CD4-positive, alpha-beta T cell (primary cell): ENCODE results near the gene FOLR1. TPM values are rescaled to one million over a fixed set of nuclear protein-coding genes. Genes with fewer than 3 reads are reported as not detected.
"Not testable (repeated sequence)": the region's sequence is repeated elsewhere in the genome, so short reads cannot be mapped to it uniquely, and the experiment has no call there.

Experiments used
- ATAC-seq: fragments of 200-7000 bp; cut with Tn5 transposase; one replicate; pipeline ENCODE4 v1.10.0; 2022; ENCODE audit warnings: mild to moderate bottlenecking; ENCODE audit not compliant: poor library complexity
- CTCF ChIA-PET: fragments of 350-600 bp; sonication (Branson Sonifier 250); formaldehyde crosslinking; loops from one replicate; lab custom pipeline; 2021; ENCODE audit warnings: antibody characterized with exemption, inconsistent platforms; lab: Charles Lee
- POLR2A ChIA-PET: fragments of 350-600 bp; sonication (Branson Sonifier 250); formaldehyde crosslinking; loops from one replicate; lab custom pipeline; 2021; ENCODE audit warnings: antibody characterized with exemption, inconsistent platforms; lab: Charles Lee
- DNase-seq, 14 experiments: peaks; one replicate each; pipeline ENCODE4 v3.0.0-alpha.2; 2013 to 2020; ENCODE audit warnings: mixed read lengths in 2 of 14
- H3K27ac ChIP-seq, 2 donors: one replicate each; pipeline versions ENCODE4 v1.5.1 to v1.7.0; 2013; ENCODE audit warnings: low read length in 2 of 2, low read depth in 1 of 2, mild to moderate bottlenecking in 1 of 2
- H3K27me3 ChIP-seq, 2 experiments: 1 replicate in 1 of 2; 2 replicates in 1 of 2; pipeline versions ENCODE4 v1.6.1 to v1.7.0; 2013; ENCODE audit warnings: low read length in 2 of 2, control low read depth in 1 of 2, mild to moderate bottlenecking in 1 of 2, moderate library complexity in 1 of 2; ENCODE audit not compliant: insufficient read depth in 2 of 2, control insufficient read depth in 1 of 2
- H3K36me3 ChIP-seq: one replicate; pipeline ENCODE4 v1.6.1; 2013; ENCODE audit warnings: low read length, control low read depth; ENCODE audit not compliant: insufficient read depth
- H3K4me1 ChIP-seq: one replicate; pipeline ENCODE4 v1.6.1; 2013; ENCODE audit warnings: low read length, control low read depth; ENCODE audit not compliant: insufficient read depth
- H3K4me3 ChIP-seq: one replicate; pipeline ENCODE4 v1.5.1; 2013; ENCODE audit warnings: mild to moderate bottlenecking, low read length, moderate library complexity
- H3K9me3 ChIP-seq, 2 experiments: 1 replicate in 1 of 2; 2 replicates in 1 of 2; pipeline versions ENCODE4 v1.6.1 to v1.7.0; 2013; ENCODE audit warnings: low read length in 2 of 2, mild to moderate bottlenecking in 2 of 2, control low read depth in 1 of 2, moderate library complexity in 1 of 2; ENCODE audit not compliant: control insufficient read depth in 1 of 2, insufficient read depth in 1 of 2
- H3K27ac Mint-ChIP-seq: one replicate; pipeline ENCODE4 v1.8.0; 2020; ENCODE audit warnings: mixed read lengths
- H3K27me3 Mint-ChIP-seq: one replicate; pipeline ENCODE4 v1.8.0; 2021; ENCODE audit warnings: mixed read lengths
- H3K36me3 Mint-ChIP-seq: one replicate; pipeline ENCODE4 v1.8.0; 2021; ENCODE audit warnings: low read depth, mixed read lengths
- H3K4me1 Mint-ChIP-seq: one replicate; pipeline ENCODE4 v1.8.0; 2021; ENCODE audit warnings: low read depth, mixed read lengths
- H3K4me3 Mint-ChIP-seq: one replicate; pipeline ENCODE4 v1.8.0; 2020; ENCODE audit warnings: mild to moderate bottlenecking, mixed read lengths
- H3K9me3 Mint-ChIP-seq: one replicate; pipeline ENCODE4 v1.8.0; 2020; ENCODE audit warnings: mixed read lengths
- CTCF ChIP-seq: fragments of 200-600 bp; IDR thresholded peaks from one replicate; pipeline ENCODE4 v1.8.0; 2022; ENCODE audit warnings: antibody characterized with exemption, mild to moderate bottlenecking
- intact Hi-C, 2 experiments: fragments of 100-400 bp; cut with DNase I in 1 of 2; cut with micrococcal nuclease in 1 of 2; formaldehyde crosslinking; loops; one replicate each; pipeline versions ENCODE4 v1.15.1 to v1.9.0; 2023 to 2025; cut with DNase I, micrococcal nuclease
- polyA plus RNA-seq, 2 donors: library from polyadenylated mRNA; unstranded; fragments of 120-200 nt; gene quantifications; one replicate each; pipeline ENCODE4 v1.2.1, GENCODE V29; 2013
- total RNA-seq, 174 experiments: library from RNA in 2 of 174; stranded (reverse) in 2 of 174; gene quantifications; one replicate each; pipeline ENCODE4 v1.2.3 and lab custom pipeline; 2021 to 2026

Gene FOLR1
- not detected for total RNA-seq
- not detected for polyA plus RNA-seq (2013, experiment 1 of 2)
- polyA plus RNA-seq (2013, experiment 2 of 2): 0.05 TPM
- total RNA-seq (lab: John Stamatoyannopoulos, UW): 0 to 0.09 (median 0) reads per million in 172 experiments

- H3K4me3 Mint-ChIP-seq: no peak within 1 kb of the TSS
- ChIA-PET POLR2A (no interaction called here), CTCF (interaction anchor here (0.7 kb wide), 1 partner anchor 167 kb away, joined by 3 read pairs; no protein-coding TSS in a partner anchor)
- no peaks in the 10 kb centered on the region for H3K27me3 Mint-ChIP-seq
- TF ChIP-seq CTCF: no peak
- Histone ChIP-seq H3K9me3 (no peaks in the 10 kb centered on the region), H3K27me3 (no peaks in the 10 kb centered on the region), H3K4me1 (no peaks in the 10 kb centered on the region), H3K4me3 (no peak within 1 kb of the TSS), H3K36me3 (no peaks in the 10 kb centered on the region), H3K27ac (no peak within 1 kb of the TSS)
- ATAC-seq (no peak), DNase-seq (no peak)
- no peaks in the 10 kb centered on the region for H3K4me1 Mint-ChIP-seq
- no peaks in the 10 kb centered on the region for H3K36me3 Mint-ChIP-seq
- intact Hi-C loops: no loop called here
- H3K9me3 Mint-ChIP-seq: no peaks in the 10 kb centered on the region
- H3K27ac Mint-ChIP-seq: no peak within 1 kb of the TSS
Measured at GRCh38 chr11:72191961-72192381, at the start of gene FOLR1. FOLR1 (plus strand) TSS chr11:72192140; CDS start chr11:72192174, 34 bp downstream.

GRCh38 chr11:72142543-72142942, 49.4 kb upstream of the FOLR1 start:
- peaks cover 11% of the 10 kb centered on the region for H3K27me3 Mint-ChIP-seq
- H3K36me3 Mint-ChIP-seq, H3K27me3 ChIP-seq, H3K9me3 ChIP-seq, H3K4me1 Mint-ChIP-seq, H3K36me3 ChIP-seq, H3K4me1 ChIP-seq, H3K27ac ChIP-seq, H3K27ac Mint-ChIP-seq, H3K4me3 Mint-ChIP-seq, H3K9me3 Mint-ChIP-seq, POLR2A ChIA-PET, H3K4me3 ChIP-seq, ATAC-seq, DNase-seq: not testable (repeated sequence)
- intact Hi-C loops: loop anchor here in 1 of 2 experiments (2.0 kb wide), 1 partner anchor 38 kb away; no protein-coding TSS in a partner anchor
- CTCF ChIA-PET: interaction anchor here (1.3 to 2.5 kb wide), 2 partner anchors 52 to 211 kb away, joined by 3 to 13 read pairs; no protein-coding TSS in a partner anchor

DNA sequence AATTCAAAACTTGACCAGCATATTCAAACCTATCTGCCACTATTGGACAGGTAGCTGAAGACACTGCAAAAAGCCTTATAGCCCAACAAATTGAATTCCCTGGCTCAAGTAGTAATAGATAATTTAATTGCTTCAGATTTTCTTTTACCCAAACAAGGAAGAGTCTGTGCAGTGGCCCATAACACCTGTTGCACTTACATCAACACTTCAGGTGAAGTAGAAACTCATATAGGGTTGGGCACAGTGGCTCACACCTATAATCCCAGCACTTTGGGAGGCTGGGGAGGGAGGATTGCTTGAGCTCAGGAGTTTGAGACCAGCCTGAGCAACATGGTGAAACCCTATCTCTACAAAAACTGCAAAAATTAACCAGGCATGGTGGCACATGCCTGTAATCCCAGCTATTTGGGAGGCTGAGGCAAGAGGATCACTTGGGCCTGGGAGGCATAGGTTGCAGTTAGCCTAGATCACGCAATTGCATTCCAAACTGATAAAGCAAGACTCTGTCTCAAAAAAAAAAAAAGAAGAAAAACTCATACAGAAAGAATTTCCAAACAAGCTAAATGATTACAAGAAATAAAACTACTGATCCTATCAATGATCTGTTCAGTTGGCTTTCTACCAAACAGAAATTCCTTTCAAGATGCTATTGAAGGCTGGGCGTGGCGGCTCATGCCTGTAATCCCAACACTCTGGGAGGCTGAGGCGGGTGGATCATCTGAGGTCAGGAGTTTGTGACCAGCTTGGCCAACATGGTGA, 47.0 kb upstream of the FOLR1 start:
- Mint-ChIP-seq H3K36me3 (no peaks in the 10 kb centered on the region), H3K27me3 (peaks cover 11% of the 10 kb centered on the region), H3K27ac (no peak overlapping the region), H3K4me3 (no peak overlapping the region), H3K4me1 (no peaks in the 10 kb centered on the region), H3K9me3 (no peaks in the 10 kb centered on the region)
- Histone ChIP-seq H3K9me3 (no peaks in the 10 kb centered on the region), H3K4me1 (no peaks in the 10 kb centered on the region), H3K4me3 (no peak overlapping the region), H3K27me3 (no peaks in the 10 kb centered on the region), H3K36me3 (no peaks in the 10 kb centered on the region), H3K27ac (no peak overlapping the region)
- intact Hi-C loops: loop anchor here (1.0 kb wide), 3 partner anchors 120 to 168 kb away; no protein-coding TSS in a partner anchor
- POLR2A ChIA-PET: interaction anchor here (1.0 kb wide), 1 partner anchor 119 kb away, joined by 4 read pairs; no protein-coding TSS in a partner anchor
- CTCF ChIA-PET: interaction anchor here (0.7 to 3.2 kb wide), 12 partner anchors 10 to 222 kb away, joined by 3 to 50 read pairs (median 6); partner anchors contain the start of gene ANAPC15
- no peak for TF ChIP-seq CTCF
- DNase-seq (no peak), ATAC-seq (no peak)
